GM21423 (cell line): Measurements from ENCODE around the gene HTT.

Experiments used
- ATAC-seq: cut with Tn5 transposase; IDR thresholded peaks from one replicate; pipeline ENCODE4 v1.9.1; 2021; ENCODE audit warnings: mild to moderate bottlenecking, moderate library complexity; ENCODE audit not compliant: unreplicated experiment

HTT gene

DNA sequence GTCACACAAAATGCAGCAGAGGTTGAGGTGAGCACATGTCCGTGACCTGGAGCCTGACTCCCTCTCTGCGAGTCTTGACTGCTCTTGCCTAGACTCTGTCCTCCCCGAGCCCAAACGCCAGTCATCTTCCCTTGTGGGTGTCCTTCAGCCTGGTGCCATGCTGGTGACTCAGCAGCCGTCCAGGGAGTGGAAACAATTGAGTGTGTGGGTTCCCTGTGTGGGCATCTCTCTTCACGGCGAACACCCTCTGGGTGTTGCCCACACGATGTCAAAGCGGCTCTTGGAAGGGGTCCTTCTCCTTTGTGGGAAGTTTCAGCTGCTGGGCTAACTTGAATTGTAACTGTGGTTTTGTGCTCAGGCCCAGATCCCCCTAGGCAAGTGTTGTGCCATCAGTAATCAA is 157.0 kb downstream of the HTT start:
- ATAC-seq = no peak

DNA sequence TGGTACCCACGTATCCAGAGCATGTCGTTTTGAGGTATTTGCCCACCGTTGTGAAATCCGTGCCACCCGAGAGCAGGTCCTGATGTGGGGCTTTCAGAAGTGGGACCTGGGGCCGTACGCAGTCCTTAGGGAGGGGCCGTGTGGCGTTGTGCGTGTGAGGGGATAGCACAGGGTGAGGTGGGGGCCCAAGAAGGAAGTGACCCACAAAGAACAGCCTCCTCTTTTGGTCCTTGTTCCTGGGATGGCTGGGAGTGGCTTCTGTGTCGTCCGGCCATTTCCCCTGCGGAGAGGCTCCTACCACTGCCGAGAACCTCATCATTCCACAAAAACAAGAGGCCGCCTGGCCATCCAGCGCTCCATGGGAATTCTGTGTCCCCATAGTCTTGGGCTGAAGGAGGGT is 157.5 kb downstream of the HTT start:
- no peak for ATAC-seq

DNA sequence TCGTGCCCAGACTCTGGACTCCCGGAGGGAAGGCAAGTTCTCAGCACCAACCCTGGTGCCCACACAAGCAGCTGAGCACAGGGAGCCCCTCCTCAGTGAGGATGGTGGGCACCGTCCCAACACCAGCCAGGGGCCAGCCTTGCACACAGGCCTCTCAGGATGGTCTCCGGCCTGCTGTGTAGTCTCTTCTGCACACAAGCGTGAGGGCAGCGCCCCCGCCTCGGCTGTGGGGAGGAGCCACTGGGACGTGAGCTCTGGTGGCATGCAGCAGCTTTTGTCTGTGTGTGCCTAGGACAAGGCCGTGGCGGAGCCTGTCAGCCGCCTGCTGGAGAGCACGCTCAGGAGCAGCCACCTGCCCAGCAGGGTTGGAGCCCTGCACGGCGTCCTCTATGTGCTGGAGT is 158.4 kb downstream of the HTT start:
- no peak for ATAC-seq

DNA sequence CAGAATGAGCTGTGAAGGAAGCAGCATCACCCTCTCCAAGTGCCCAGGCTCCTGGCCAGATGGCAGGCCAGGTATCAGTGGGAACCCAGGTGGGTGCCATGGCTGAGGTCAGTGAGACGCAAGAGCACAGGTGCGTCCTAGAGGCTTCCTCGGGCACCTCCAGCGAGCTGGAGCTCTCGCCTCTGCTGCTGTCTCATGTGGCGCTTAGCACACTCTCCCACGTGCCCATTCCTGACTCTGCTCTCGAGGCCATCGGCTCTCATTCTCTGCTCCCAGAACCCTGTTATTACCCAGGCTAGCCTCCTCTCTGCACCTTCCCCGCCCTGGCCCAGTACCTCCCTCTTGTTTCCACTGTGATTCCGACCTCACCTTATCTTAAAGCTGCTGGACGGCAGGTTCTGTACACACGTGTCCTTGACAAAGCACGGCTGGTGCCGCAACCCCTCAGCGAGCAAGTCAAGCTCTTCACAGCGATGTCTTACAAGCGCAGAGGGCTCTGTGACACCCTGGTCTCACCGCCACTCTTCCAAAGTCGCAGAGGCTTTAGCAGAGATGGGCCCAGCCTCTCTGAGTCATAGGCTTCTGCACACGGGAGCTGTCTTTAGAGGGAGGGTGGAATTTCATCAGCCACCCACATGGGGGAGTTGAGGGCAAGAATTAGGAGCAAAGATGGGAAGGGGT is 159.1 kb downstream of the HTT start:
- ATAC-seq = no peak

DNA sequence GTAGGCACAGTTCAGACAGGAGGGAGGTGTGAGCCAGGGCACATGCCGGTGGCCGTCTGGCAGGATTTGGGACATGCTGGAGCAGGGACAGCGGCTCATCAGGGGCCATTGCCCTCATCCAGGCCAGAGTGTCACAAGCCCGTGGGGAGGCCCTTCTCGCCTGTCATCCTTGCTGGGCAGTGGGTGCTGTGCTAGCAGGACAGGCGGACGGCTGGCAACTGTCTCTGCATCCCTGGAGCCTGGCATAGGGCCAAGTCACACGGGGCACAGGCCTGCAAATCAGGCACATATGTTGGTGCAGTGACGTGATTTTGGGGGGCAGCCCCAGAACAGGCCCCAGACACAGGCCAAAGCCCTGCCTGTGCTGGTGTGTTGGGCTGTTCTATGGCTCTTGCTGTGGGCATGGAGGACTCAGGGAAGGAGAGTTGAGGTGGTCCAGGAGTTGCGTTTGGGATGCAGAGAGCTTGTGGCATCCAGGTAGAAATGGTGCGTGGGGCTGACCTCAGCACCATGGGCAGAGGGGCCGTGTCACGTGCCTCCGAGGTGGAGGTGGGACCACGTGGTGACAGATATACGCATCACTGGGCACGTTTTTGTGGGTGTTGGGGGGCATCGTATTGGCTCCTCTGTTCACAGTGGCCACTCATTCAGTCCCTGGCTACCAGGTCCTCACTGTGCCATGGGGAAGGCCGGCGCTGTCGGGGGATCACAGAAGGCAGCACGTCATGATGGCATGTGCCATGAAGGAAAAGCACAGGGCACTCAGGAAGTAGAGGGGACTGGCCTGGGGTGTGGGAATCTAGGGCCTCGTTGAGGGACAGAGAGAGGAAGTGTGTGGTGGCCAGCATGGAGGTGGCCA is 159.9 kb downstream of the HTT start:
- no peak for ATAC-seq

DNA sequence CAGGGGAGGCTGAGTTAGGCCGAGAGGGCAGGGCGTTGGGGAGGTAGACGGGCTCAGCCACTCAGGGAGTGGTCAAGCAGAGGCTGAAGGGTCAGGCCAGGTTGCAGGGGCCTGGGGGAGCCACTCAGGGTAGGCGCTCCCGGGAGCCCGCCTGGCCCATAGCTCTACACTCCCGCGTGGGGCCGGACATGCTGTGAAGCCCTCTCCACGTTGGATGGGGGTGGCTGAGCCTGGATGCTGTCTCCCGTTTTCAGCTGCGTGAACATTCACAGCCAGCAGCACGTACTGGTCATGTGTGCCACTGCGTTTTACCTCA is 160.5 kb downstream of the HTT start:
- no peak for ATAC-seq

DNA sequence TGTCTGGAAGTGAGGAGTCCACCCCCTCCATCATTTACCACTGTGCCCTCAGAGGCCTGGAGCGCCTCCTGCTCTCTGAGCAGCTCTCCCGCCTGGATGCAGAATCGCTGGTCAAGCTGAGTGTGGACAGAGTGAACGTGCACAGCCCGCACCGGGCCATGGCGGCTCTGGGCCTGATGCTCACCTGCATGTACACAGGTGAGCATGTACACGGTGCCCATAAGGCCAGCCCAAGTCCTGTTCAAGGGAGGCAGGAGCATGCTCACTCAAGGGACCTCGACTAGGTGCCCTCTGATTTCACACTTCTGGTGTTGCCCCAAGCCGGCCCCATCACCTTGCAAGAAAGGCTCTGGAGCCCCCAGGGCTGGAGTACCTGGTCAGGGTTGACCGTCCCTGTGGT is 161.1 kb downstream of the HTT start:
- ATAC-seq = no peak

DNA sequence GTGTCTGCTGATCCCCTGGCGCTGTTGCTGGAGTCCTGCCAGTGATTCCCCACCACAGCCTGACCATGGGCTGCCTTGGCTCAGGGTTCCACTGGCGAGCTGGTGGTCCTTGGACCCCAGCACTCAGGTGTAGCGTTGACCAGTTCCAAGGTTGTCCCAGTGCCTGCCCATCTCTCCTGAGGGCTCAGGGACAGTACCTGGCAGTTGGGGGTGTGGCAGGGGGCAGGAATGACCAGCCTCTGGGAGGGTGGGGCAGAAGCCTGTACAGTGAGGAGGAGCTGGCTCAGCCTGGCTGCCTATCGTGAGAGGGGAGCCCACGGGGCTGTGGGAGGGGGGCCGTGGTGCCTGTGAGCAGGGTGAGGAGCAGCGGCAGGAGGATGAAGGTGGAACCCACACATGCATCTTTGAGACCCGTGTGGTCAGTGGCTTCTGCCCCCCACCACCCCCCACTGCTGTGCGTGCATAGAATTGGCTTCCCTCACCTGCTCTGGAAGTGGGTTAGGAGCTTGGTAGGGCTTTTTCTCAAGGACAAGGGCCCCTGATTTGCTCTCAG is 161.9 kb downstream of the HTT start:
- ATAC-seq = no peak

DNA sequence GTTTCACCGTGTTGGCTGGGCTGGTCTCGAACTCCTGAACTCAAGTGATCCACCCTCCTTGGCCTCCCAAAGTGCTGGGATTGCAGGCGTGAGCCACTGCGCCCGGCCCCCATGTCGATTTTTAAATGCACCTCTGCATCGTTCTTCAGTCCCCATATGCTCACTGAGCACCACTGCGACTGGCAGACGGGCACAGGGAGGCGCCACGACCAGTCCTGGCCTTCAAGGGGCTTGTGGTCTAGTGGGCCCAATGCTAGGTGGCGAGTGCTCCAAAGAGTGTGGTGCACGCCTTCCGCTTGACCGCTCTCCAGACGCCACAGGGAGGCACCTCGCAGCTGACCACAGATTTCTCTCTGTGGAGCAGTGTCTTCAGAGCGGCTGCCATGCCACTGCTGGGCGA is 162.8 kb downstream of the HTT start:
- ATAC-seq = no peak

DNA sequence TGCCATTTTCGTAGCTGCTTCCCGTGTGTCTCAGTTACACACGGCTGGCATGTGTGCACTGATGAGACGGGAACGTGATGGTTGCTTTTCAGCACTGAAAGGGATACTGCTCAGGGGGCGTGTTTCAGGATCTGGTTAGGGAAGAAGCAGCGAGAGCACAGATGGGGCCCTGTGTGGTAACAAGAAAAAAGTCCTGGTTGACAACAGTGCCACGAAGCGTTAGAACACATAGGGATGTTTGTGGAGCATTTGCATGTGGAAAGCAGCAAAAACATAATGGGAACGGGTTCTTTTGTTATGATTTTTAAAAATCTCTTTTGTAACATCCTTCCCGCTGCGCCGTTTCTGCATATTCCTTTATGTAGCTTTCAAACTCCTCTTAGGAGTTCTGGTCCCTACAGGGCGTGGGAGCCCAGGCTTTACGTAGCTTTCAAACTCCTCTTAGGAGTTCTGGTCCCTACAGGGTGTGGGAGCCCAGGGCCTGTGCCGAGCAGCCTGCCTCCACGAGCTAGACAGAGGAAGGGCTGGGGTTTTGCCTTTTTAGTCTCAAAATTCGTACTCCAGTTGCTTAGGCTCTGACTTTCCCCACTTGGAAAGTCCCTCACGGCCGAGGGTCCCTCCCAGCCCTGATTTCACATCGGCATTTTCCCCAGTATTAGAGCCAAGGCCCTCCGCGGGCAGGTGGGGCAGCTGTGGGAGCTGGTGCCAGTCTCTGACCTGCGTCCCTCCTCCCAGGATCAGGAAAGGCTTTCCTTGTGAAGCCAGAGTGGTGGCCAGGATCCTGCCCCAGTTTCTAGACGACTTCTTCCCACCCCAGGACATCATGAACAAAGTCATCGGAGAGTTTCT is 163.5 kb downstream of the HTT start:
- no peak for ATAC-seq

DNA sequence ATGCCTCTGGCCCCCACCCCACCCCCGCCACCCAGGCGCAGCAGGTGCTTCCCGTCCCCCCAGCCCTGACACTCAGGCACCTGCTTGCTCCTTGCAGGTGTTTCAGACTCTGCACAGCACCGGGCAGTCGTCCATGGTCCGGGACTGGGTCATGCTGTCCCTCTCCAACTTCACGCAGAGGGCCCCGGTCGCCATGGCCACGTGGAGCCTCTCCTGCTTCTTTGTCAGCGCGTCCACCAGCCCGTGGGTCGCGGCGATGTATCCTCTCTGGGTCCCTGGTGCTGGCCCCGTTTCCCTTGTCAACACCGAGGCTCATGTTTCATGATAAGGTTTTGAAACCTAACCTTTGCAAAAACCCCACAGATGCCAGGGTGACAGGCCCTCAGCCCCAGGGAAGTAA is 164.2 kb downstream of the HTT start:
- no peak for ATAC-seq

DNA sequence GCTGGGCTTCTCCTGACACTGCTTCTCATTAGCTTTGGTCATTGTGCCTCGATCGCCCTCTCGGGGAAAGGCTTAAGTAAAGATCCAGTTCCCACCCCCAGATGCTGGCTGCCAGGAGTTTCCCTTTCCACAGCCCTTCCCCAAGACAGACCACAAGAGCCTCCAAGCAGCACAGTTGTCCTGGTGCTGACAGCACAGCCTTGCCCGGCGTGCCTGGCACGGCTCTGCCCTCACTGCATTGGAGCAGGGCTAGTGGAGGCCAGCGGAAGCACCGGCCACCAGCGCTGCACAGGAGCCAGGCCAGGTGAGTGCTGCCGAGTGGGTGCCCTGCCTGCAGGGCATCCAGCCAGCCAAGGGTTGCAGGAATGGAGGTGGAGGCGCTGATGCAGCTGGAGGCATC is 164.8 kb downstream of the HTT start:
- no peak for ATAC-seq

DNA sequence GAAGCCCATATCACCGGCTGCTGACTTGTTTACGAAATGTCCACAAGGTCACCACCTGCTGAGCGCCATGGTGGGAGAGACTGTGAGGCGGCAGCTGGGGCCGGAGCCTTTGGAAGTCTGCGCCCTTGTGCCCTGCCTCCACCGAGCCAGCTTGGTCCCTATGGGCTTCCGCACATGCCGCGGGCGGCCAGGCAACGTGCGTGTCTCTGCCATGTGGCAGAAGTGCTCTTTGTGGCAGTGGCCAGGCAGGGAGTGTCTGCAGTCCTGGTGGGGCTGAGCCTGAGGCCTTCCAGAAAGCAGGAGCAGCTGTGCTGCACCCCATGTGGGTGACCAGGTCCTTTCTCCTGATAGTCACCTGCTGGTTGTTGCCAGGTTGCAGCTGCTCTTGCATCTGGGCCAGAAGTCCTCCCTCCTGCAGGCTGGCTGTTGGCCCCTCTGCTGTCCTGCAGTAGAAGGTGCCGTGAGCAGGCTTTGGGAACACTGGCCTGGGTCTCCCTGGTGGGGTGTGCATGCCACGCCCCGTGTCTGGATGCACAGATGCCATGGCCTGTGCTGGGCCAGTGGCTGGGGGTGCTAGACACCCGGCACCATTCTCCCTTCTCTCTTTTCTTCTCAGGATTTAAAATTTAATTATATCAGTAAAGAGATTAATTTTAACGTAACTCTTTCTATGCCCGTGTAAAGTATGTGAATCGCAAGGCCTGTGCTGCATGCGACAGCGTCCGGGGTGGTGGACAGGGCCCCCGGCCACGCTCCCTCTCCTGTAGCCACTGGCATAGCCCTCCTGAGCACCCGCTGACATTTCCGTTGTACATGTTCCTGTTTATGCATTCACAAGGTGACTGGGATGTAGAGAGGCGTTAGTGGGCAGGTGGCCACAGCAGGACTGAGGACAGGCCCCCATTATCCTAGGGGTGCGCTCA is 165.8 kb downstream of the HTT start:
- no peak for ATAC-seq

DNA sequence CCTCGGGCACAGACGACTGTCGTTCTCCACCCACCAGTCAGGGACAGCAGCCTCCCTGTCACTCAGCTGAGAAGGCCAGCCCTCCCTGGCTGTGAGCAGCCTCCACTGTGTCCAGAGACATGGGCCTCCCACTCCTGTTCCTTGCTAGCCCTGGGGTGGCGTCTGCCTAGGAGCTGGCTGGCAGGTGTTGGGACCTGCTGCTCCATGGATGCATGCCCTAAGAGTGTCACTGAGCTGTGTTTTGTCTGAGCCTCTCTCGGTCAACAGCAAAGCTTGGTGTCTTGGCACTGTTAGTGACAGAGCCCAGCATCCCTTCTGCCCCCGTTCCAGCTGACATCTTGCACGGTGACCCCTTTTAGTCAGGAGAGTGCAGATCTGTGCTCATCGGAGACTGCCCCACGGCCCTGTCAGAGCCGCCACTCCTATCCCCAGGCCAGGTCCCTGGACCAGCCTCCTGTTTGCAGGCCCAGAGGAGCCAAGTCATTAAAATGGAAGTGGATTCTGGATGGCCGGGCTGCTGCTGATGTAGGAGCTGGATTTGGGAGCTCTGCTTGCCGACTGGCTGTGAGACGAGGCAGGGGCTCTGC is 166.5 kb downstream of the HTT start:
- ATAC-seq = no peak

DNA sequence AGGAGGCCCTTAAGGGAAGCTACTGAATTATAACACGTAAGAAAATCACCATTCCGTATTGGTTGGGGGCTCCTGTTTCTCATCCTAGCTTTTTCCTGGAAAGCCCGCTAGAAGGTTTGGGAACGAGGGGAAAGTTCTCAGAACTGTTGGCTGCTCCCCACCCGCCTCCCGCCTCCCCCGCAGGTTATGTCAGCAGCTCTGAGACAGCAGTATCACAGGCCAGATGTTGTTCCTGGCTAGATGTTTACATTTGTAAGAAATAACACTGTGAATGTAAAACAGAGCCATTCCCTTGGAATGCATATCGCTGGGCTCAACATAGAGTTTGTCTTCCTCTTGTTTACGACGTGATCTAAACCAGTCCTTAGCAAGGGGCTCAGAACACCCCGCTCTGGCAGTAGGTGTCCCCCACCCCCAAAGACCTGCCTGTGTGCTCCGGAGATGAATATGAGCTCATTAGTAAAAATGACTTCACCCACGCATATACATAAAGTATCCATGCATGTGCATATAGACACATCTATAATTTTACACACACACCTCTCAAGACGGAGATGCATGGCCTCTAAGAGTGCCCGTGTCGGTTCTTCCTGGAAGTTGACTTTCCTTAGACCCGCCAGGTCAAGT is 167.5 kb downstream of the HTT start:
- no peak for ATAC-seq

DNA sequence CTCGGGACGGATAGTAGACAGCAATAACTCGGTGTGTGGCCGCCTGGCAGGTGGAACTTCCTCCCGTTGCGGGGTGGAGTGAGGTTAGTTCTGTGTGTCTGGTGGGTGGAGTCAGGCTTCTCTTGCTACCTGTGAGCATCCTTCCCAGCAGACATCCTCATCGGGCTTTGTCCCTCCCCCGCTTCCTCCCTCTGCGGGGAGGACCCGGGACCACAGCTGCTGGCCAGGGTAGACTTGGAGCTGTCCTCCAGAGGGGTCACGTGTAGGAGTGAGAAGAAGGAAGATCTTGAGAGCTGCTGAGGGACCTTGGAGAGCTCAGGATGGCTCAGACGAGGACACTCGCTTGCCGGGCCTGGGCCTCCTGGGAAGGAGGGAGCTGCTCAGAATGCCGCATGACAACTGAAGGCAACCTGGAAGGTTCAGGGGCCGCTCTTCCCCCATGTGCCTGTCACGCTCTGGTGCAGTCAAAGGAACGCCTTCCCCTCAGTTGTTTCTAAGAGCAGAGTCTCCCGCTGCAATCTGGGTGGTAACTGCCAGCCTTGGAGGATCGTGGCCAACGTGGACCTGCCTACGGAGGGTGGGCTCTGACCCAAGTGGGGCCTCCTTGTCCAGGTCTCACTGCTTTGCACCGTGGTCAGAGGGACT is 168.8 kb downstream of the HTT start:
- no peak for ATAC-seq

DNA sequence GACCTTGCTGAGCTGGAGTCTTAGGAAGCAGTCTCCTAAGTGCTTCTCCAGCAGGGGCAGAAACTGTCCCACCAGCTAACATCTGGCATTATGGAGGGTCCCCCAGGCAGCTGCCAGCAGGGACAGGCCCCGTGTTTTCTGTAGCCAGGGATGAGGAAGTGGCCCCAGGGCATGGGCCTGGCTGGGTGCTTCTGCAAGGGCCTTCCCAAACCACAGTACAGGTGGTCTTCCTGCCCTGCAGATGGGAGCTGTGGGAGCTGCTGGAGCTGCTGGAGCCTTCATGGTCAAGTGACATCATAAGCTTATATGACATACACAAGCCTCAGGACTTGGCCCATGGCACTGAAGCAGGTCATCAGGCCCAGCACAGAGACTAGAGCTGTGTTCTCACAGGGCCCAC is 169.5 kb downstream of the HTT start:
- ATAC-seq = no peak

DNA sequence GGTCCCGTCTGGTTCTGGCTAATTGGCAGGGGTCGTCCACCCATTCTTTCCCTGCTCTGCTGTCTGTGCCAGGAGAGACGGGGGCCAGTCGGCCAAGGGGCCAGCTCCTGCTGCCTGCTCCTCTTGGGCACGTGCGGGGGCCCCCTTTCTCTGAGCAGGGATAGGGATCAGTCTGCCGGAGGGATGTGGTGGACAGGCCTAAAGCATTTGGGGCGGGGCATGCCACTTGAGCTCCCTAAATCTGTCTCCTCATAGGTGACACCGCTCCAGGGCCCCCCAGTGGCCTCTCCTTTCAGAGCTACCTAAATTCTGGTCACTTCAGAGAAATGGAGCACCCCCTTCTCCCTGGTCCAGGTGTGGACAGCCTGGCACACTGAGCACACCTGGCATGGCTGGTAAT is 170.3 kb downstream of the HTT start:
- no peak for ATAC-seq

DNA sequence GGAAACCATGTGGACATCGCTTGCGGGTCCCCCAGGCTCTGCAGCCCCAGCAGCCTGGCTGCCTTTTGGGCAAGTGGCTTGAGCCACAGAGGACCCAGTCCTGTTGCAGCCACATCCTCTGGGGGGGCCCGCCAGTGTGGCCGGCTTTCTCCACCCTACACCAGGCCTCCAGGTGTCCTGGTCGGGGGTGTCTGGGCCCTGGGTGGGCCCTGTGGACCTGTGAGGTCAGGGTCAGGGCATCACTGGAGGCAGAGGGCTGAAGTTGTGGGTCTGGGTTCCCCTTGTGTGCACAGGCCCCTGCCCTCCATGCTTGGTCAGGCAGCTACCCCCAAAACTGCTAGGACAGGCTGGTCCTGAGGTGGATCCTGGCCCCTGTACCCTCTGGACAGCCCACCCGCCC is 171.2 kb downstream of the HTT start:
- ATAC-seq = no peak
